RKO (cell line): ENCODE measurements around the gene STK32C.

ENCODE experiments used
- DNase-seq: peaks from one replicate; pipeline ENCODE4 v3.0.0-alpha.2; 2016; ENCODE audit warnings: low spot score

STK32C gene

DNA sequence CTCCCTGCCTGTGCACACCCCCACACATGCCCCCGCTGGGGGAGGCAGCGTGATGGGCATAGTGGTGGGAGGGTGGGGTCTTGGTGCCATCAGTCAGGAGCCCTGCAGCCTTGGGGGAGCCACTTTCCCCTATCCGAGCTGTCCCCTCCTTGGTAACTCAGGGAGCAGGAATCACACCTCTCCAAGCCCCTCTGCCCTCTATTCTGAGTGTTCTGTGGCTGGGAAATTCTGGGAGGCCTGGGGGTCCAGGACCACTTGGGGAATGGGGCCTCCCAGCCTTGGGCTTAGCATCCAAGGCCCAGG lies 109.7 kb downstream of the STK32C start:
- DNase-seq: no peak

DNA sequence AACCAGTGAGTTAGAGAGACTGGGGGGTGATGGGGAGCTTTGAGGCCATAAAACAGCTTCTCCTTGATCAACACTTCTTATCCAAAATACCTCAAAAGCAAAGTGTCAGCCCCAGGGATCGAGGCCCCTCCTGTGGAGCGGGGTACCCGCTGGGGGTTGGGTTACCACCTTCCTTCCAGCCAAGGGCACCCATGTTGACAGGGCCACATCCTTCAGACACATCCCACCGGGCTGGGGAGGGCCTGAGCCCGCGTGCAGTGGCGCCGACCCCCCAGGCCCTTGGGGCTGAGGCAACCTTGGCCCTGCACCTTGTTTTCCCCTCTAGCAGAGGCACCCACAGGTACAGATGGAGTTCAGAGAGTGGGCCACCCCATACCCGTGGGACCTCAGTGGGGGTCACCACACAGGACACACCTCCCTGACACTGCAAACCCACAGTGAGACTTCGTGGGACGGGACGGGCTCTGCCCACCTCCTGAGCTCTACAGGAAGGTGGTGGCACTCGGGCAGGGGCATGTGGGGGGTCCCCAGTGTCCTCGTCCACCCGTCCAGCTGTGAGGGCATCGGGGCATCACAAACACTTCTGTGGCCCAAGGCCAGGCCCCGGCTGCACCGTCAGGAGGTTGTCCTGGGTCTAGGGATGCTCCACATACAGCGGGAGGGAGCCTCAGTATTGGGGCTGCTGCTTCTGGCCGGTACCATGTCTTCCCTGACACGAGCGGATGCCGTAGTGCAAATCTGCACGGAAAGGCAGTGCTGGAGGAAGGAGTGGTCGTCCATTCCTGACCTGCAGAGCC lies 110.3 kb downstream of the STK32C start:
- DNase-seq: no peak

DNA sequence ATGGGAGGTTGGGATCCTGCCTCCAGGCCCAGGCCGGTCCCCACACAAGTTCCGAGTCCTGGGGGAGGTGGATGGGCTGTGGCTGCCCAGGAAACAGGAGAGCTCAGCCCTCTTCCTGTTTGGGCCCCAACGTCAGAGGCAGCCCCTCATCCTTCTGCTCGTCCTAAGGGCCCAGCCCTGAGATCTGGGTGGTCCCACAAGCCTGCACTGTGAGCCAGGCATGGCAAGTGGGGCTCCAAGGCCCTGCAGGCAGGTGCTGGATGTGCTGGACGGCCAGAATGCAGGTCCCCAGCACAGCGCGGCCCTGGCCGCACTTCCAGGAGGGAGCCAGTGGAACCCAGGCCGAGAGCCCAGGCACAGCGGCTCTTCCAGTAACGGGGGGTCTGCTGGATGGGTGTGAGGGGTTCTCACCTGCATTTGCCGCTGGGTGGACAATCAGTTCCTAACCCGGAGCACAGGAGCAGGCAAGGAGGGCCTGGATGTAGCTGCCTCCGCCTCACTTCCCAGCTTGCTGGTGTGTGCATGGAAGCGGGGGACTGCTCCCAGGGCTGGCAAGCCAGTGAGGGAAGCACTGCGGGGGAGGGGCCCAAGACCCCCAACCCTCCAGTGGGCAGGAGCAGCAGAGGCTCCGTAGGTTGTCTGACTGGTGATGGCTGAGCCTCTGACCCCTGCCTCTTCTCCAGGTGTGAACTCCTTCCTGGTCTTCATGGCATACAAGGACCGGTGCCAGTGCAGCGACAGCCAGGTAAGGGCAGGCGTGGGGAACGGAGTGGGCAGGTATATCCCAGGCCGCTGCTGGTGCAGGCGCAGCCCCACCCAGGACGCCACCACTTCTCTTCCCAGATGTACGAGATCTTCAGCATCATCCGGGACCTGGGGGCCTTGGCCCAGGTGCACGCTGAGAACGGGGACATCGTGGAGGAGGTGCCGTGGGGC lies 111.3 kb downstream of the STK32C start:
- DNase-seq: no peak

DNA sequence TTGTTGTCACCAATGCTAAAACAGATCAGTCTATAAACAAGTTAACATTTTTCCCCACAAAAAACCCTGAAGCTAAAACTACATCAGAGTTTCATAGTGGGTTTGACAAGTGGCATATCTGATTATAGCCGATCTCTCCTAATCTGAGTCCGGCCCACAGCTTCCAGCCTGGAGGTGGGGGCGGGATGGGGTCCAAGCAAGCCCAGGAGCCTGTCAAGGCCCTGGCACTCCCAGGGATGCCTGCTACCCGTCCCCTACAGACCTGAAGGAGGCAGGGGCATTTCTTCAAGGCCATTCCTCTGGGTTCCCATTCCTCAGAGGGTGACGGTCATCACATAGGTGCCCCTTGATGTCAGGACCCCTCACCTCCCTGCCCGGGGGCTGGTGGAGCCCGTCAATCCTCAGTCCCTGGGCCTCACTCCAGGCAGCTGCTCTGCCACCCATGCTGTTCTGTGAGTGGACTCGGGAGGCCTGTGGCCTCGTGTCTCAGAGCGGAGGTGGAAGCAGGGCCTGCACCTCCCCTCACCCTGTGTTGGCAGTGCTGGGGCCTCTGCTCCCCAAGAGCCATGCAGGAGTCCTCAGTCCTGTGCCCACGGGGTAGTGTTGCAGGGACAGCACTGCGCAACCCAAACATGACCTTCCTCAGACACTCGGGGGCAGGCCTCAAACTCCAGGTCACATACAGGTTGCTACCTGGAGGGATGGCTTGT lies 112.2 kb downstream of the STK32C start:
- no peak for DNase-seq

DNA sequence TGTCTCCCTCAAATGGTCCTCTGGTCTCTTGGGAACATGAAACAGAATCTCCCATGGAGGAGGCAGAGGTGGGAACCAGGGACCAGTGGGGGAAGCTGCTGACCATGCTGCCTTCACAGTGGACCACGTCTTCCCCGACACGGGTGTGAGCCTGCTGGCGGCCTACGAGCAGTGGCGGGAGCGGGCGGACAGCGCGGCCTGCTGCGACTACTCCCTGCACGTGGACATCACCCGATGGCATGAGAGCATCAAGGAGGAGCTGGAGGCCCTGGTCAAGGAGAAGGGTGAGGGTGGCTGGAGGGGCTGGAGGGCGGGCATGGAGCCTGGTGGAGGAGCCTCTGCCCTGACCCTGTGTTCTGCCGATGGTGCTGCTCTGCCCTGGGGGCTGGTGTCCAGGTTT lies 113.0 kb downstream of the STK32C start:
- DNase-seq: no peak

DNA sequence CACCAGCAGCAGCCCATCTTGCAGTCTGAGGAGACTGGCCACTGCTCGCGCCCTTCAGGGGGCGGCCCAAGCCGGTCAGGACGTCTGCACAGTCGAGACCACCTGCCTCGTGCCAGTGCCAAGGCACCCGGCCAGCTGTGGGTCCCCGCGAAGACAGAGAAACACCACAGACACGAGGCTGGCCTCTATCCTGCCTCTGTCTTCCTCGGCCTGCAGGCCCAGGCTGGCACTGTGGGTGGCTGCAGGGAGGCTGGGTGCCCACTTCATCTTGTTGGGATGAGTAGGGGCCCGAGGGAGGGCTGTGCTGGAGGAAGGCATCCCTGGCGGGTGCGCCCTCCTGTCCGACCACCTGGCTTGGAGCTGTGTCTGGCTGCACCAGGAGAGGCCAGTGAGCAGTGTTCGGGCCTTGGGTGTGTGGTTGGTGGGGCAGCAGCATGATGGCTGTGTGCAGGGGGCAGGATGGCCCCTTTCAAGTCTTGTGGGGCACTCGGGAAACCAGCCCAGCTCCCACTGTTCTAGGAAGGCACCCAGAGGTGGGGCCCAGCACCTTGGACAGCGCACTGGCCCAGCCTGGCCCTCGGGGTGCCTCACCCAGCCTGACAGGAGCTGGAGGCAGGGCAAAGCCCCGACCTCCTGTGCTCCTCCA lies 113.7 kb downstream of the STK32C start:
- peak; percentile 25 for DNase-seq

DNA sequence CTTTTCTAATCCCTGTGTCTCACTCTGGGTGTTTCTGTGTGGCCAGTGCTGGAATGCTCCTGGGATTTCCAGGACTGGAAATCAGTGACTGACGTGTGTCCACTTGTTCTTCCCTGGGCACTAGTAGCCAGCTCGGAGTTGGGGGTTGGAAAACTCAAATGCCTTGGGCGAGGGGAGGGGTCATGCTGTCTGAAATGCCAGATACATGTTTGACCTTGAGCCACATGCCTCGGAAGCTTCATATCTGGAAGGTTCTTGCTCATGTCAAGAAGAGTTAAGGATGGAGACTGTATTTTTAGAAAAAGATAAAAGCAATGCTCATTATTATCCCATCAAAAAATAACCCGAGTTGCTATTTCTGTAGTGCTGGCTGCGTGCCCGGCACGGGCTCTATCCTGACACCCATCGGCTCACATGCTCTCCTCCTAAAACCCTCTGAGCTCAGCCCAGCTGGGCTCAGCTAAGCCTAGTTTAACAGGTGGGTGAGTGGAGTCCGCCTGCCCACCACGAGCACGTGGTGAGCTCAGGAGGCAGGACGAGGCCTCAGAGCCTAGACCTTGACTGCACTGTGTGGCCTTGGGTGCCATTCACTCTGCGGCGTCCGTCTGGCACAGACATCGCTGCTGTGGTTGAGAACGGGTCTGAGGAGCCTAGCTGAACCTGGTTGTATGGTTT lies 114.6 kb downstream of the STK32C start:
- no peak for DNase-seq

DNA sequence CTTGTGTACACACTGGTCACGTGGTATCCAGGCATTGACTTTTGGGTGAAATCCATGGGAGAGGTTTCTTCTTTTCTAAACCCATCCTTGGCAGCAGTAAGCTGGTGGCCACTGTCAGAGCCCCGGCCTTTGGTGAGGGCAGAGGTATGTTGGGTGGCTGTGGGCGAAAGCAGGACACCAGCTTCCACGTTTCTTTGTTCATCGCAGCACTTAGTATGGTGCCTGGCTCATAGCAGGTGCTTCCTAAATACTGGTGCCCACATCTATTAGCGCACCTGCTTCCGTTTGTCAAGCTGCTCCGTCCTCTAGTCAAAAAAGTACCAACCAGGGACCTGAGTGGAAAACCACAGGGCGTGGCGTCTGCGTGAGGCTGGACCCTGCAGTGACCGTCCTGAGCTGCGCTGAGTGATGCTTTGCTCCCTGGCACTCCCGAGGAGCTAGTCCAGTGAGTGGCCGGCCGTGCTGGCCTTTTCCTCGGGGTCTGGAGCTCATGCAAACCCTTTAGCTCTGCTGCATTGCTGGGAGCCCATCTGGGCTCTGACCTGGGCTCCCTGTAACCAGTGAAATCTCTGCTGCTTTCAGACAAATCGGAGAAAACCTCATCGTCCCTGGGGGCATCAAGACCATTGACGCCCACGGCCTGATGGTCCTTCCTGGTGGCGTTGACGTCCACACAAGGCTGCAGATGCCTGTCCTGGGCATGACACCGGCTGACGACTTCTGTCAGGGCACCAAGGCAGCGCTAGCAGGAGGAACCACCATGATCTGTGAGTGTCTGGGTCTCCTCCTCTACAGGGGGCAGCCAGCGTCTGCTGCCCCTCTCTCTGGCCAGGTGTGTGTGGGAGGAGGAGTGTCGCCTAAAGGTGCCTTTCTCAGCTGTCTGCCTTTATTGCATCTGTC lies 115.4 kb downstream of the STK32C start:
- no peak for DNase-seq

DNA sequence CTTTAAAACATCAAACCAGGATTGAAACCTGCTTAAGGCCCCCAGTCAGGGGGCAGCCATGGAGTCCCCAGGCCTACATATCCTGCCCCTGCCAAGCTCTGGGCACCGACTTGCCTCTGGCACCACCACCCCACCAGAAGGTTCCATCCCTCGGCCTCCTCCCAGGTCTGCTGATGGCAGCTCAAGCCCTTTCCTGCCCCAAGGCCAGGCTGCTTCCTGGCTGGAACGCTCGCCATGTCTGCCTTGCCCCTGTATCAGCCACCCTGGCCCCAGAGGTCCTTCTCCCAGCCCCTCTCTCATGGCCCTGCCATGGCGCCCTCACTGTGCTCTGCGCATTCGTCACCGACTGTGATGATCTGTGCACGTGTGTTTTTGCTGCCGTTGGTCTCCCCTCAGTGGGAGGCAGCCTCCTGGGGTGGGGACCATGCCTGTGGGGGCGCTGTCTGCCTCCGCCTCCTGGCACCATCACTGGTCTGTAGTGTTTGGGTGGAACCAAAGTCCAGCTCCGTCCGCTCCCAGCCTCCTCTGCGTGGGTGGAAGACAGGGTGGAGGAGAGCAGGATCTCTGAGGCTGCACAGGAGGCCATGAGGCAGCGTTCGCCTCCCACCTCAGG lies 117.8 kb downstream of the STK32C start:
- no peak for DNase-seq

DNA sequence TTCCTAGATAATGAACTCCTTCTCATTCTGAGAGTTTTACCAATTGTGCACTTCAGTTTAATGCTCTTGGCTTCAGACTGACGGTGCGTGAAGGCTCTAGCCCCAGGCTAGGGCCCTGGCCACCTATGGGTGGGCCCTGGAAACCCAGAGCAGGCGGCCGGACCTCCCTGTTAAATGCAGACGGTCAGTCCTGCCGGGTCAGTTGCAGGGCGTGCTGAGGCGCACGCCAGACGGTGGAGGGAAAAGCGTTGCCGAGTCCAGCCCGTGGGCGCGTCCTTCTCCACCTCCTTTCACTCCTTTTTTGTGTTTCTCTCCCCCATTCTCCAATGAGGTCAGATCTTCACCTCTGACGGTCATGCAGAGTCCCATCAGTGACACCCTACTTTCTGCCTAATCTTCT lies 118.7 kb downstream of the STK32C start:
- no peak for DNase-seq

DNA sequence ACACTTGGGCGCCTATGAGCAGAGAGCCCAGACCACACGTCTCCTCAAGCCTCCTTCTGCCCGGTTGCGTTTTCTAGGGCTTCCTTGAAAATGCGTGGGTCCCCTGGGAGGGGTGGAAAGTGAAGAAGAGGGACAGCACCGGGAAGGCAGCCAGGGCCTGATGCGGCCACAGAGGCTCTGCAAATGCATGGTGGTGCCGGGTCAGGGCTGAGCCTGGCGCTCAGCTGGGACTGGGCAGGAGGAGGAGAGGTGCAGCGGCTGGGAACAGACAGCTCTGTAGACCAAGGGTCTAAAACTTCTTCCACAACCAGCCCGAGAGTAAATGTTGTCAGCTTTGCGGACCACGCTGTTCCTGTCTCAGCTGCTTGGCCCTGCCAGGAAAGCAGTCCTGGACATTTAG lies 119.4 kb downstream of the STK32C start:
- no peak for DNase-seq

DNA sequence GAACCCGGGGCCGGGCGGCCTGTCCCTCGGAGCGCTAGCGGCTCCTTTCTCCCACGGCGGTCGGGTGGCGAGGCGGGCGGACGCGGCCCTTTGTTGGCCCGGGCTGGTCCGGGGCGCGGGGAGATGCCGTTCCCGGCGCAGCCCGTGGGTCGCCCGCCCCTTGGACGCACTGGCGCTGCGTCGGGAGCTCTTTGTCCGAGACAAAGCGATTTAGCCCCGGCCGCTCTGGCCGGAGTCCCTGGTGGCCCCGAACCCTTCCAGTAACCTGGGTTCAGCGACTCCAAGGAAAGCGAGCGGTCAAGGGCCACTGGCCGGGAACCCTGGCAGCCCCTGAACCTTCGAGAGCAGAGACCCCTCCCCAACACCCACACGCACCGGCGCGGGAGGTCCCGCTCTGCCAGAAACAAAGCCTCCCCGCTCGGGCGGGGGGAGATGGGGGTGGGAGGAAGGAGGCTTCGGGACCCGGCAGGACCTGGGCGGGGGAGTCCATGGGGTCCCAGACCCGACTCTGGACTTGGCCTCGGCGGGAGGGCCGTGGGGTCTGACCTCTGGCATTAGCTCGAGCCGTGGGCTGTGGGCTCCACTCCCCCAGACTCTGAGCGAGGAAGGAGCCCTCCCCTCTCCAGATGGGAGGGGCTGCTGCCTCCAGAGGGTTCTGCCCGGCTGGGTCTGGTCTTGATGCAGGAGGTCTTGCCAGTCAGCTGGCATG lies 120.2 kb downstream of the STK32C start:
- no peak for DNase-seq

DNA sequence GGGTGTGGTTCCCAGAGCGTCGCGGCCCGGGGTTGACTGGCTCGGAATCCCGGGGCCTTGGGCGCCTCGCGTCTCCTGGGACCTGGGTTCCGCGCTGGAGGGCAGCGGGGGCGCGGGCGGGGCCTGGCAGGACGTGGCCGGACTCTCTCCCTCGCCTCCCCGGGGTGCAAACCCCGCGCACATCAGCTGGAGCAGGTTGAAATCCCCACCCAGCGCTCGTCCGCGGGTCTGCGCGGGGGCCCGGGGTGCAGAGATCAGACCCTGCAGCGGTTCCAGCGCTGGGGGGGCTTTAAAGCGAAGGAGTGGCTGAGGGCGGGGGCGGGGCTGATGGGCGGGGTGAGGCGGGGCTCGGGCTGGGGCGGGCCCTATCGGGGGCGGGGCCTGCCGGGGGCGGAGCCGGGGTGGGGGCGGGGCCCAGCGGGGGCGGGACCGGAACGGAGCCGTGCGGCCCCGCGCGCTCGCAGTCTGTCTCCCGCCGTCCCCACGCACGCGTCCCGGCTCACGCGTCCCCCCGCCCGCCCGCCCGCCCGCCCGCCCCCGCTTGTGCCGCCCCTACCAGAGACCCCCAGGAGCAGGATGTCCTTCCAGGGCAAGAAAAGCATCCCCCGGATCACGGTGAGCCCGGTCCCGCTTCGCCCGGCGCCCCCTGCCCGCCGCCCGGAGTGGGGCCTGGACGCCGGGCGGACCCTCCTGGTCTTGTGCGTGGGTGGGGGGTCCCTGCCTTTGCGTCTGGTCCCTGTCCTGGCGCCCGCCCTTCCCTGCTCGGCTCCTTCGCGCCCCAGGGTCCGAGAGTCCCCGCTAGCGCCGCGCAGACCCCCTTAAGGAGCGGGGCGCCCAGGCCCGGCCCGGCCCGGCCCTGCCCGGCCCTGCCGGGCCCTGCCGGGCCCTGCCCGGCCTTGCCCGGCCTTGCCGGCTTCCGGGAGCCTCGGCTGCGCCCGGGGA lies 121.0 kb downstream of the STK32C start, which contains the start of gene DPYSL4:
Gene DPYSL4 (plus strand): TSS at position 461 of the 942 bp plus-strand sequence. CDS start 116 bp downstream, at position 577.
- DNase-seq: no peak

DNA sequence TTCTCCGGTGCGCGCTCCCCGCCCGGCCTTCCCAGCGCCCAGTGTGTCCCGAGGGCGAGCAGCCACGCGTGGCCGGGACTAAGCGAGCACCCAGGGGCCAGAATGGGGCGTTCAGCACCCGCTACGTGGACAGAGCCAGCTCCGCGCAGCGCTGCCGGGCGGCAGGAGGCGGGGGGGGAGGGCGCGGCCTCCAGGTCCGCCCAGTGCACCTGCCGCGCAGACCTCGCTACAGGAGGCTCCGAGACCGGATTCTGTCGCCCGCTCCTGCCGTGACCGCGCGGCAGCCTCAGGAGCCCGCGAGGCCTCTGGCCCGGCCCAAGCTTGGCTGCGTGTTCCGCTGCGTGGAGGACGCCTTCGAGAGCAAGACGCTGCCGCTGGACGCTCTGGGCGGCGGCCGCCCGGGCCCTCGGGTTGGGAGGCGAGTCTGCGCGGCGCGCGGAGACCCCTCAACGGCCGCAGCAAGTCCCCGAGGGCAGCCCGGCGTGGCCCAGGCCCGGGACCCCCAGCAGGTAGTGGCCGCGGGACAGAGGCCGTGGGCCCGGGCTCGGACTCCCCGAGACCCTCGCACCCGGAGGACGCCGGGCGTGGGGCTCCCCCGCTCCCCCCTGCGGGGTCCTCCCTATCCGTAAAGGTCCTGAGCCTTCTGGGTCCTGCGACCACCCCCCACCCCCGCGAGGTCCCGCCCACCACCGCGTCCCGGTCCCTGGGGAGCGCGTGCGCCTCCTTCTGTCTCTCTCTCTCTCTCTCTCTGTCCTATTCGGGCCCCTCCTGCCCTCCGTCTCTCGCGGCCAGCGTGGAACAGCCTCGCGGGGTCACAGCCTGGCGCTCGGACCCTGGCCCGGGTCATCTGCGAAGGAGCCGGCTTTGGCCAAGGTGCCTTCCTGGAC lies 121.9 kb downstream of the STK32C start:
- no peak for DNase-seq

DNA sequence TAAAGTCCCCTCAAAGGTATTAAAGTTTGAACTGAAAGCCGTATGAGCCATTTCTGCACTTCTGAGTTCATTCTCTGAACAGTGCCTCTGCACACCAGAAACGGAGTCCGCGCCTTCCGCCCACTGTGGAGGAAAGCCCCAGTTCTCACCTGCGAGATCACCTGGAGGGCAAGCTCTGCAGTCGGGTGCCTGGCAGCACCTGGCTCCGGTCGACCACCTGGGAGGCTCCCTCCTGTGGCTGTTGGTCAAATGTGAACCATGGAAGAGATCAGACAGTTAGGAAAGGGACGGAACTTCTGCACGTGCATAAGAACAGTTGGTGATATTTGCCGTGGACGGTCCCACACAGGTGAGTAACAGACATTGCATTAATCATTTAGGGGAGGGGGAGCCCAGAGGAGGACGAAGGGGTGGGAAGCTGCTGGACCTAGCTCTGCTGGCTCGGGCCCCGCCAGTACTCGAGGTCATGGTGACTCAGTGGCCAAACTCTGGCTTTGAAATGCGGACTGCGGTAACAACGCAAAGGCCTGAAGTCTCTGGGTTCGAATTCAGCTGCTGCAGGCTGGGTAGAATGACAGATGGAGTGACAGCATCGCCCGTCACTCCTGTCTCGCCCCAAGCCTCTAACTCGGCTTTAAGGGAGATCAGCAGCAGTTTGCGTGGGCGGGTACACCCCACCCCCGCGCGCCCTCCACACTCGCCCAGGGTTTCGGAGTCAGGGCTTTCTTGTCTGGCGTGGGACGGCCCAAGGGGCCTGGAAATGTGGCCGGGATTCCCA lies 122.7 kb downstream of the STK32C start:
- DNase-seq: no peak

DNA sequence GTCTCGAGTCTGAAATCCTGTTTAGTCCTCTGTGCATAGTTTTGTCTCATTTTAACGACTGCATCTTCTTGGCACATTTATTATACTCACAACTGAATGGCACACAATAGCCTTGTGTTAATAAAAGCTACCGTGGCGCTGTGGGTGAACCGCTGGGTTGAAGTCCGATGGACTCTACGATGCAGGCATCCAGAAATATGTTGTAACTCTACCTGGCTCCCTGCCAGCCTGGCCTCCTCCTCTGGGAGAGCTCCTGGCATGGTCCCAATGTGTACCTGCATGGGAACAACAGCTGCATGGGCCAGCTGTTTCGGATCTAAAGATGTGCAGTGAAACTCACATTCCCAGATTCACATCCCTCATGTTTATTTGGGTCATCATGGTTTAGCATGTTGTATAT lies 124.7 kb downstream of the STK32C start:
- no peak for DNase-seq
